ENCODE data around the gene TJAP1.
"Not testable (repeated sequence)": the region's sequence is repeated elsewhere in the genome, so short reads cannot be mapped to it uniquely, and the experiment has no call there.

TJAP1 gene

GRCh38 chr6:43524483-43524961 is 47.2 kb downstream of the TJAP1 start:
- DNase-seq = no peak

GRCh38 chr6:43532201-43532600 is 54.8 kb downstream of the TJAP1 start:
- DNase-seq = no peak

GRCh38 chr6:43538986-43539385 is 61.6 kb downstream of the TJAP1 start:
- DNase-seq = not testable (repeated sequence)

GRCh38 chr6:43539409-43539808 is 62.0 kb downstream of the TJAP1 start:
- DNase-seq = not testable (repeated sequence)

GRCh38 chr6:43540507-43540906 is 63.1 kb downstream of the TJAP1 start:
- DNase-seq = no peak

GRCh38 chr6:43541774-43542471 is 64.6 kb downstream of the TJAP1 start:
- DNase-seq = no peak

- DNase-seq = no peak
Measured at GRCh38 chr6:43544461-43544860, 67.1 kb downstream of the TJAP1 start.

GRCh38 chr6:43547222-43547621 is 69.9 kb downstream of the TJAP1 start:
- DNase-seq = no peak

All from hypothalamus (tissue), 51 donors.